CD4-positive, alpha-beta T cell treated with Interferon alpha-2 for 1 hour (primary cell): ENCODE data around the gene MSANTD3.
A peak's percentile ranks its signal among the peaks of the same experiment; 100 is the strongest.

Source experiments
- DNase-seq, 2 donors: peaks; one replicate each; pipeline ENCODE4 v3.0.0-alpha.2; 2020 to 2022

Gene MSANTD3

GRCh38 chr9:100466829-100467221 is 39.9 kb downstream of the MSANTD3 start:
- DNase-seq: no peak

GRCh38 chr9:100468041-100468440 is 41.1 kb downstream of the MSANTD3 start:
- no peak for DNase-seq

GRCh38 chr9:100472268-100472667 is 45.3 kb downstream of the MSANTD3 start:
- no peak for DNase-seq

- DNase-seq: peak; percentile 18 to 22
These were observed 45.9 kb downstream of the MSANTD3 start, which contains the start of gene TMEFF1 for GRCh38 chr9:100472788-100473275. Gene TMEFF1 (plus strand): TSS chr9:100473149. CDS start chr9:100473545, 396 bp downstream.

GRCh38 chr9:100473276-100474081 is 46.5 kb downstream of the MSANTD3 start:
- peak in 1 of 2 donors; percentile 7 for DNase-seq

- no peak for DNase-seq
These were observed 47.4 kb downstream of the MSANTD3 start for GRCh38 chr9:100474082-100474923.

- no peak for DNase-seq
These were observed 48.0 kb downstream of the MSANTD3 start for GRCh38 chr9:100474924-100475276.

- DNase-seq: no peak
These were observed 50.3 kb downstream of the MSANTD3 start for GRCh38 chr9:100477241-100477640.

- no peak for DNase-seq
These were observed 51.2 kb downstream of the MSANTD3 start for GRCh38 chr9:100478192-100478591.

GRCh38 chr9:100479820-100480219 is 52.9 kb downstream of the MSANTD3 start:
- DNase-seq: no peak

- DNase-seq: no peak
These were observed 58.3 kb downstream of the MSANTD3 start for GRCh38 chr9:100485196-100485595.

- no peak for DNase-seq
These were observed 59.7 kb downstream of the MSANTD3 start for GRCh38 chr9:100486479-100487176.

GRCh38 chr9:100488177-100488576 is 61.2 kb downstream of the MSANTD3 start:
- DNase-seq: no peak

GRCh38 chr9:100489836-100490235 is 62.9 kb downstream of the MSANTD3 start:
- DNase-seq: no peak

- DNase-seq: no peak
These were observed 66.0 kb downstream of the MSANTD3 start for GRCh38 chr9:100492952-100493351.

GRCh38 chr9:100498592-100498991 is 71.6 kb downstream of the MSANTD3 start:
- no peak for DNase-seq

- no peak for DNase-seq
These were observed 72.5 kb downstream of the MSANTD3 start for GRCh38 chr9:100499460-100499859.

- DNase-seq: no peak
These were observed 72.9 kb downstream of the MSANTD3 start for GRCh38 chr9:100499866-100500265.
